HEK293 (cell line): ENCODE results near the gene TESMIN.

Experiments used
- CTCF ChIA-PET: fragments of 350-600 bp; formaldehyde crosslinking; extraction: SDS; loops from one replicate; lab custom pipeline; 2021; ENCODE audit warnings: antibody characterized with exemption; lab: Yijun Ruan, JAX
- POLR2A ChIA-PET: fragments of 300-600 bp; formaldehyde crosslinking; extraction: SDS; loops from one replicate; lab custom pipeline; 2020; ENCODE audit warnings: antibody characterized with exemption, inconsistent platforms; lab: Yijun Ruan, JAX
- H3K27ac ChIP-seq: fragments of 200-500 bp; sonication (Bioruptor generic); 2 replicates; pipeline ENCODE4 v1.5.1; 2014; ENCODE audit warnings: low read depth, low read length, control low read depth, inconsistent platforms; ENCODE audit errors: extremely low read depth
- H3K36me3 ChIP-seq, 2 experiments: fragments of 200-500 bp in 1 of 2; sonication (Bioruptor generic) in 1 of 2; 1 replicate in 1 of 2; 2 replicates in 1 of 2; pipeline ENCODE4 v1.5.1; 2014 to 2017; ENCODE audit warnings: inconsistent platforms in 2 of 2, low read length in 2 of 2; ENCODE audit not compliant: control insufficient read depth in 2 of 2, insufficient read depth in 1 of 2
- H3K4me1 ChIP-seq: fragments of 200-500 bp; sonication (Bioruptor generic); 2 replicates; pipeline ENCODE4 v1.5.1; 2014; ENCODE audit warnings: mild to moderate bottlenecking, low read length, inconsistent platforms; ENCODE audit not compliant: control insufficient read depth, insufficient read depth
- H3K4me3 ChIP-seq: 2 replicates; pipeline ENCODE4 v1.5.1; 2011; ENCODE audit warnings: low read depth, mild to moderate bottlenecking, control low read depth, low read length, moderate library complexity
- H3K9me3 ChIP-seq: fragments of 200-500 bp; sonication (Bioruptor generic); 2 replicates; pipeline ENCODE4 v1.5.1; 2014; ENCODE audit warnings: low read depth, low read length, inconsistent platforms; ENCODE audit not compliant: control insufficient read depth, insufficient read depth
- FEZF1 ChIP-seq: fragments of 450-650 bp; formaldehyde crosslinking; IDR thresholded peaks from 2 replicates; pipeline ENCODE4 v1.5.1; 2016; ENCODE audit warnings: missing biosample characterization, missing genetic modification characterization
- KLF7 ChIP-seq: fragments of 450-650 bp; formaldehyde crosslinking; IDR thresholded peaks from 2 replicates; pipeline ENCODE4 v1.5.1; 2016; ENCODE audit warnings: missing biosample characterization, missing genetic modification characterization, borderline replicate concordance
- RBAK ChIP-seq: fragments of 450-650 bp; formaldehyde crosslinking; IDR thresholded peaks from 2 replicates; pipeline ENCODE4 v1.5.1; 2016; ENCODE audit warnings: missing biosample characterization, missing genetic modification characterization
- SALL2 ChIP-seq: fragments of 450-650 bp; formaldehyde crosslinking; IDR thresholded peaks from 2 replicates; pipeline ENCODE4 v1.5.0; 2017; ENCODE audit warnings: missing biosample characterization, mild to moderate bottlenecking, missing genetic modification characterization, borderline replicate concordance
- TSHZ1 ChIP-seq: fragments of 450-650 bp; formaldehyde crosslinking; IDR thresholded peaks from 2 replicates; pipeline ENCODE4 v1.5.1; 2016; ENCODE audit warnings: missing biosample characterization, missing genetic modification characterization, borderline replicate concordance
- ZNF157 ChIP-seq: fragments of 450-650 bp; formaldehyde crosslinking; IDR thresholded peaks from 2 replicates; pipeline ENCODE4 v1.5.1; 2016; ENCODE audit warnings: missing biosample characterization, missing genetic modification characterization
- ZNF214 ChIP-seq: fragments of 450-650 bp; formaldehyde crosslinking; IDR thresholded peaks from 2 replicates; pipeline ENCODE4 v1.5.1; 2017; ENCODE audit warnings: missing biosample characterization, mild to moderate bottlenecking, missing genetic modification characterization, borderline replicate concordance
- ZNF221 ChIP-seq: fragments of 450-650 bp; formaldehyde crosslinking; IDR thresholded peaks from 2 replicates; pipeline ENCODE4 v1.5.1; 2017; ENCODE audit warnings: missing biosample characterization, missing genetic modification characterization, borderline replicate concordance
- ZNF404 ChIP-seq: fragments of 450-650 bp; formaldehyde crosslinking; IDR thresholded peaks from 2 replicates; pipeline ENCODE4 v1.5.1; 2017; ENCODE audit warnings: missing biosample characterization, missing genetic modification characterization
- ZNF514 ChIP-seq: fragments of 450-650 bp; formaldehyde crosslinking; IDR thresholded peaks from 2 replicates; pipeline ENCODE4 v1.5.1; 2016; ENCODE audit warnings: missing biosample characterization, missing genetic modification characterization
- ZNF518A ChIP-seq: fragments of 450-650 bp; formaldehyde crosslinking; conservative IDR thresholded peaks from 2 replicates; pipeline ENCODE4 v1.5.1; 2016; ENCODE audit warnings: low read depth, missing biosample characterization, missing genetic modification characterization
- ZNF549 ChIP-seq: fragments of 450-650 bp; IDR thresholded peaks from 2 replicates; pipeline ENCODE4 v1.5.1; 2018; ENCODE audit warnings: missing biosample characterization, missing genetic modification characterization, mild to moderate bottlenecking, inconsistent platforms, moderate library complexity
- ZNF558 ChIP-seq: fragments of 450-650 bp; formaldehyde crosslinking; IDR thresholded peaks from 2 replicates; pipeline ENCODE4 v1.5.1; 2016; ENCODE audit warnings: missing biosample characterization, missing genetic modification characterization
- ZNF621 ChIP-seq: fragments of 450-650 bp; formaldehyde crosslinking; IDR thresholded peaks from 2 replicates; pipeline ENCODE4 v1.5.1; 2017; ENCODE audit warnings: missing biosample characterization, missing genetic modification characterization
- ZNF623 ChIP-seq: fragments of 450-650 bp; formaldehyde crosslinking; IDR thresholded peaks from 2 replicates; pipeline ENCODE4 v1.5.1; 2016; ENCODE audit warnings: missing biosample characterization, missing genetic modification characterization
- ZNF660 ChIP-seq: fragments of 450-650 bp; IDR thresholded peaks from 2 replicates; pipeline ENCODE4 v1.5.1; 2018; ENCODE audit warnings: missing biosample characterization, mild to moderate bottlenecking, missing genetic modification characterization
- ZSCAN30 ChIP-seq: fragments of 450-650 bp; IDR thresholded peaks from 2 replicates; pipeline ENCODE4 v1.5.1; 2018; ENCODE audit warnings: missing biosample characterization, mild to moderate bottlenecking, missing genetic modification characterization, moderate library complexity

Gene TESMIN

GRCh38 chr11:68778205-68778604 is 26.9 kb upstream of the TESMIN start (continued):
- TF ChIP-seq ZNF214 (no peak), ZNF549 (tag by site-specific recombination) (no peak), ZNF660 (tag by site-specific recombination) (no peak), ZNF621 (no peak), TSHZ1 (no peak), ZNF518A (no peak), ZNF157 (no peak), KLF7 (tag by site-specific recombination) (no peak)

- Histone ChIP-seq H3K9me3 (no peaks in the 10 kb centered on the region), H3K36me3 (peaks cover 0 to 80% of the 10 kb centered on the region in 2 experiments; a peak in 2 of 3 replicates), H3K4me3 (no peak overlapping the region), H3K4me1 (no peaks in the 10 kb centered on the region), H3K27ac (no peak overlapping the region)
- ChIA-PET POLR2A (interaction anchor here (1.0 kb wide), 1 partner anchor 127 kb away, joined by 3 read pairs; the partner anchor contains the start of genes IGHMBP2 and MRPL21), CTCF (no interaction called here)
- TF ChIP-seq ZNF514 (tag by site-specific recombination), result no peak
- TF ChIP-seq FEZF1 (tag by site-specific recombination), result no peak
- no peak for TF ChIP-seq ZNF221 (tag by site-specific recombination)
- TF ChIP-seq KLF7 (tag by site-specific recombination), result no peak
- TF ChIP-seq SALL2, result no peak
- TF ChIP-seq ZSCAN30 (tag by site-specific recombination), result no peak
- TF ChIP-seq ZNF558 (tag by site-specific recombination), result no peak
- TF ChIP-seq RBAK (tag by site-specific recombination), result no peak
- TF ChIP-seq ZNF404, result no peak
- TF ChIP-seq ZNF623 (tag by site-specific recombination), result no peak
Observed at GRCh38 chr11:68776442-68777235, 25.3 kb upstream of the TESMIN start.
